ENCODE results near the gene PNMA6F. TPM values are rescaled to one million over a fixed set of nuclear protein-coding genes. Genes with fewer than 3 reads are reported as not detected.

The PNMA6F gene
- not detected for total RNA-seq
- long read RNA-seq, result 0 reads

DNA sequence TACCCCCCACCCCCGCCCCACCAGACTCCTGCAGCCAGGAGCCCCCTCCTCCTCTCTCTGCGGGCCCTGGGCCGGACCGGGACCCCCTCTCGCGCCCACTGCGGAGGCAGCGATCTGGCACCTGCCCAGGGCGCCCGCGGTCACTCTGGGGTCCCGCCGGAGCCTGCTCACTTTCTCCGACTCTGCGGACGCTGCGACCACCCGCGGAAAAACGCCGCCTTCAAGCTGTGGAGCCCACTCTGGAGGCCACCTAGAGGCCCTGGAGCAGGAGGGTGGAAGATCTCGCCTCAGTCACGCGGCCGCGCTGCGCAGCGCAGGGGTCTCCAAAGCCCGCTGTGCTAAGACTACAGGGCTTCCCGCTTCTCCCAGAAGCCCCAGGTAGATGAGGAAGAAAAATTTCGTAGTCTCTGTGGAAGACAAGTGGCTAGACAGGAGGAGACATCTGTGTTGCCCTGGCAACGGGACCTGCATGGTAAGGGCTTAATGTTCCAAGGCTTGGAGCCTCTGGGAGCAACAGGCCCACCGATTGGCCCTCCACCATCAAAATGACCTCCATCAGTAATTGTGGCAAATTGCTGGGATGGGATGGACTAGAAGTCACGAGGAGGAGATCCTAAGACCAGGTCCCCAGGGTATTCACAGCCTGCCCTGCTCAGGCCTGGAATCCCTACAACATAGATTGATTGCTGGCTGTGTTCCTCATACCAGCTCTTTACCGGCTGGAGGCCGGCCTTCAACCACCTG is at the start of gene PNMA6F:
PNMA6F (minus strand) TSS at position 387 of the 744 bp plus-strand sequence. CDS start 1,093 bp downstream, outside the sequence.
- H3K9me3 ChIP-seq, result no peaks in the 10 kb centered on the region
- no peaks in the 10 kb centered on the region for H3K27me3 ChIP-seq
- DNase-seq, result no peak
- ATAC-seq, result peak in 1 of 4 donors; percentile 25
- no peaks in the 10 kb centered on the region for H3K4me1 ChIP-seq
- H3K36me3 ChIP-seq, result no peaks in the 10 kb centered on the region
- no peak within 1 kb of the TSS for H3K4me3 ChIP-seq
- no peak for TF ChIP-seq POLR2A (IDR thresholded peaks at IDR 0.05)
- TF ChIP-seq, protein P1, sequence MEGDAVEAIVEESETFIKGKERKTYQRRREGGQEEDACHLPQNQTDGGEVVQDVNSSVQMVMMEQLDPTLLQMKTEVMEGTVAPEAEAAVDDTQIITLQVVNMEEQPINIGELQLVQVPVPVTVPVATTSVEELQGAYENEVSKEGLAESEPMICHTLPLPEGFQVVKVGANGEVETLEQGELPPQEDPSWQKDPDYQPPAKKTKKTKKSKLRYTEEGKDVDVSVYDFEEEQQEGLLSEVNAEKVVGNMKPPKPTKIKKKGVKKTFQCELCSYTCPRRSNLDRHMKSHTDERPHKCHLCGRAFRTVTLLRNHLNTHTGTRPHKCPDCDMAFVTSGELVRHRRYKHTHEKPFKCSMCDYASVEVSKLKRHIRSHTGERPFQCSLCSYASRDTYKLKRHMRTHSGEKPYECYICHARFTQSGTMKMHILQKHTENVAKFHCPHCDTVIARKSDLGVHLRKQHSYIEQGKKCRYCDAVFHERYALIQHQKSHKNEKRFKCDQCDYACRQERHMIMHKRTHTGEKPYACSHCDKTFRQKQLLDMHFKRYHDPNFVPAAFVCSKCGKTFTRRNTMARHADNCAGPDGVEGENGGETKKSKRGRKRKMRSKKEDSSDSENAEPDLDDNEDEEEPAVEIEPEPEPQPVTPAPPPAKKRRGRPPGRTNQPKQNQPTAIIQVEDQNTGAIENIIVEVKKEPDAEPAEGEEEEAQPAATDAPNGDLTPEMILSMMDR (IDR thresholded peaks at IDR 0.05), result no peak
- intact Hi-C loops (cut with DNase I), result no loop called here
- WGBS (ENCODE audit: insufficient coverage, low coverage, low lambda C conversion rate, missing lambda C conversion rate), result 40% methylated on average over 7 of the region's 36 CpGs
- no peak within 1 kb of the TSS for H3K27ac ChIP-seq

DNA sequence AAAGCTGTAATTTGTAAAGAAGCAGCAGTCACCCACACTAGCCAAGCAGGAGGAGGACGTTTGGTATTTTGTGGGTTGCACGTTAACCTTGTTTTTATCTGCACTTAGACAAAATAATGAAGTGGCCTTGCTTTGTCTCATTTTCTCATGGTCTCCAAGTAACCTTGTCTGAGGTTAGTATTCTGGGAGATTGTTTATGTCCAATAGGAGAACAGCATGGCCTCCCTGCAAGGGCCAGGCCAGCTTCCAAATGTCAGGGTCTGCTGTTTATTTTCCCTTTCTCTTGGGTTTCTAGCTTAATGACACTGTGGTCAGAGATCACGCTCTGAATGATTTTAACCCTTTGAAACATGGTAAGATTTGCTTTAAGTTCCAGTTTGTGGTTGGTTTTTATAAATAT is 49.7 kb upstream of the PNMA6F start:
- DNase-seq (no peak), ATAC-seq (no peak)
- Histone ChIP-seq H3K4me3 (no peak overlapping the region), H3K27me3 (no peaks in the 10 kb centered on the region), H3K4me1 (no peaks in the 10 kb centered on the region), H3K36me3 (no peaks in the 10 kb centered on the region), H3K27ac (no peak overlapping the region), H3K9me3 (no peaks in the 10 kb centered on the region)
- intact Hi-C loops (cut with DNase I), result no loop called here
- WGBS (ENCODE audit: insufficient coverage, low coverage, low lambda C conversion rate, missing lambda C conversion rate), result 40% methylated on average over 3 of the region's 3 CpGs
- TF ChIP-seq POLR2A (IDR thresholded peaks at IDR 0.05), result no peak
- TF ChIP-seq, protein P1 (IDR thresholded peaks at IDR 0.05), result no peak

- no peak for ATAC-seq
- 45% methylated on average over 8 of the region's 8 CpGs for WGBS (ENCODE audit: insufficient coverage, low coverage, low lambda C conversion rate, missing lambda C conversion rate)
- intact Hi-C loops (cut with DNase I), result no loop called here
- TF ChIP-seq, protein P1 (IDR thresholded peaks at IDR 0.05), result no peak
- no peak for TF ChIP-seq POLR2A (IDR thresholded peaks at IDR 0.05)
- no peaks in the 10 kb centered on the region for H3K9me3 ChIP-seq
- no peaks in the 10 kb centered on the region for H3K27me3 ChIP-seq
- no peak overlapping the region for H3K27ac ChIP-seq
- DNase-seq, result no peak
- H3K4me1 ChIP-seq, result no peaks in the 10 kb centered on the region
- H3K4me3 ChIP-seq, result no peak overlapping the region
- no peaks in the 10 kb centered on the region for H3K36me3 ChIP-seq
Observed at GRCh38 chrX:153370293-153371055, 48.9 kb upstream of the PNMA6F start.

DNA sequence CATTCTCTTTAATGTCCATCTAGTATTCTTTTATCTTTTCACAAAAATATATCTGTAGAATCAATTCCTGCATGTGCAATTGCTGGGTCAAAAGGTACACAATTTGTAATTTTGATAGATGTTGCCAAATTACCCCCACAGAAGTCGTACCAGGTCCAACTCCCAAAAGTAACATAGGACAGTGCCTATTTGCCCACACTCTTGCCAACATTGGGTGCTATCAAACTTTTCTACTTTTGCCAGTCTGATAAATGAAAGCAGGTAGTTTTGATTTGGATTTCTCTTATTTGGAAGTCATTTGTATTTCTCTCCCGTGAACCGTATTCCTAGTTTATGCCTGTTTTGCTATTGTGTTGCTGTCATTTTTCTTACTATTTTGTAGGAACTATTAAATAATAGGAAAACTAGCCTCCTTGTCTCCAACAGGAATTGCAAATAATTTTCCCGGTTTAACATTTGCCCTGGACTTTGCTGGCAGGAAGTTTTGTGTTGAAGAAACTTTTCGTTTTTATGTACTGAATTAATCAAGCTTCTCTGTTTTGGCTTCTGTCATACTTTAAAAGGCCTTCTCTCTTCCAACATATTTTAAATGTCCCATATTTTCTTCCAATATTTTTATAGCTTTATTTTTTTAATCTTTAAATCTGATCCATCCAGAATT is 45.4 kb upstream of the PNMA6F start:
- H3K4me1 ChIP-seq, result no peaks in the 10 kb centered on the region
- intact Hi-C loops (cut with DNase I), result no loop called here
- no peaks in the 10 kb centered on the region for H3K9me3 ChIP-seq
- 47% methylated on average over 5 of the region's 5 CpGs for WGBS (ENCODE audit: insufficient coverage, low coverage, low lambda C conversion rate, missing lambda C conversion rate)
- DNase-seq (no peak), ATAC-seq (peak in 3 of 4 donors; percentile 38 to 74 (median 62))
- no peaks in the 10 kb centered on the region for H3K27me3 ChIP-seq
- TF ChIP-seq, protein P1 (IDR thresholded peaks at IDR 0.05), result no peak
- no peak for TF ChIP-seq POLR2A (IDR thresholded peaks at IDR 0.05)
- H3K27ac ChIP-seq, result peak overlapping the region in 1 of 3 donors; percentile 3
- no peak overlapping the region for H3K4me3 ChIP-seq
- no peaks in the 10 kb centered on the region for H3K36me3 ChIP-seq

All from right lobe of liver (tissue), 6 donors.